Parathyroid adenoma (tissue), 2 donors: ENCODE measurements around the gene CPE.

Experiments used
- H2AFZ ChIP-seq: fragments of 300-600 bp; sonication (generic); one replicate; pipeline ENCODE4 v1.7.0; 2017; ENCODE audit warnings: antibody characterized with exemption, mild to moderate bottlenecking
- H3K27ac ChIP-seq: fragments of 300-600 bp; sonication (generic); one replicate; pipeline ENCODE4 v1.7.0; 2017
- H3K27me3 ChIP-seq: fragments of 300-600 bp; sonication (generic); one replicate; pipeline ENCODE4 v1.7.0; 2017; ENCODE audit warnings: low read length; ENCODE audit not compliant: control insufficient read depth, insufficient read depth
- H3K36me3 ChIP-seq: fragments of 300-600 bp; sonication (generic); one replicate; pipeline ENCODE4 v1.7.0; 2017; ENCODE audit warnings: low read length; ENCODE audit not compliant: control insufficient read depth, insufficient read depth
- H3K4me1 ChIP-seq: fragments of 300-600 bp; sonication (generic); one replicate; pipeline ENCODE4 v1.7.0; 2017; ENCODE audit warnings: control low read depth
- H3K4me2 ChIP-seq: fragments of 300-600 bp; sonication (generic); one replicate; pipeline ENCODE4 v1.7.0; 2017; ENCODE audit warnings: low read length
- H3K4me3 ChIP-seq: fragments of 300-600 bp; sonication (generic); one replicate; pipeline ENCODE4 v1.7.0; 2017; ENCODE audit warnings: low read depth, low read length
- H3K79me2 ChIP-seq: fragments of 300-600 bp; sonication (generic); one replicate; pipeline ENCODE4 v1.7.0; 2017; ENCODE audit warnings: control low read depth
- H3K9ac ChIP-seq: fragments of 300-600 bp; sonication (generic); one replicate; pipeline ENCODE4 v1.7.0; 2017; ENCODE audit warnings: mild to moderate bottlenecking
- H3K9me3 ChIP-seq: fragments of 300-600 bp; sonication (generic); one replicate; pipeline ENCODE4 v1.7.0; 2017; ENCODE audit warnings: low read length; ENCODE audit not compliant: control insufficient read depth
- CTCF ChIP-seq: fragments of 300-600 bp; sonication (generic); IDR thresholded peaks from one replicate; pipeline ENCODE4 v1.7.0; 2017; ENCODE audit warnings: antibody characterized with exemption, mild to moderate bottlenecking
- donor health status: primary hyperparathyroidism.

CPE gene

GRCh38 chr4:165433529-165433928 is 54.7 kb downstream of the CPE start:
- no peak for TF ChIP-seq CTCF
- no peak overlapping the region for H3K4me3 ChIP-seq
- no peak overlapping the region for H2AFZ ChIP-seq
- H3K27me3 ChIP-seq, result no peaks in the 10 kb centered on the region
- H3K27ac ChIP-seq, result no peak overlapping the region
- H3K4me2 ChIP-seq, result no peak overlapping the region
- H3K79me2 ChIP-seq, result no peaks in the 10 kb centered on the region
- no peak overlapping the region for H3K9ac ChIP-seq
- H3K36me3 ChIP-seq, result no peaks in the 10 kb centered on the region
- H3K4me1 ChIP-seq, result no peaks in the 10 kb centered on the region
- no peaks in the 10 kb centered on the region for H3K9me3 ChIP-seq

GRCh38 chr4:165437691-165438090 is 58.9 kb downstream of the CPE start:
- no peaks in the 10 kb centered on the region for H3K36me3 ChIP-seq
- no peak overlapping the region for H3K4me2 ChIP-seq
- H3K4me1 ChIP-seq, result peaks cover 3% of the 10 kb centered on the region
- no peaks in the 10 kb centered on the region for H3K27me3 ChIP-seq
- no peaks in the 10 kb centered on the region for H3K79me2 ChIP-seq
- TF ChIP-seq CTCF, result no peak
- no peak overlapping the region for H3K9ac ChIP-seq
- no peak overlapping the region for H3K27ac ChIP-seq
- no peak overlapping the region for H2AFZ ChIP-seq
- H3K9me3 ChIP-seq, result no peaks in the 10 kb centered on the region
- no peak overlapping the region for H3K4me3 ChIP-seq

GRCh38 chr4:165439344-165439743 is 60.5 kb downstream of the CPE start:
- TF ChIP-seq CTCF, result no peak
- Histone ChIP-seq H3K36me3 (no peaks in the 10 kb centered on the region), H3K4me3 (no peak overlapping the region), H3K79me2 (no peaks in the 10 kb centered on the region), H2AFZ (no peak overlapping the region), H3K27me3 (no peaks in the 10 kb centered on the region), H3K4me1 (peaks cover 3% of the 10 kb centered on the region), H3K27ac (no peak overlapping the region), H3K9me3 (no peaks in the 10 kb centered on the region), H3K9ac (no peak overlapping the region), H3K4me2 (no peak overlapping the region)

- TF ChIP-seq CTCF, result no peak
- Histone ChIP-seq H3K79me2 (no peaks in the 10 kb centered on the region), H3K9me3 (no peaks in the 10 kb centered on the region), H3K9ac (no peak overlapping the region), H3K27ac (no peak overlapping the region), H2AFZ (no peak overlapping the region), H3K4me3 (no peak overlapping the region), H3K4me2 (no peak overlapping the region), H3K36me3 (no peaks in the 10 kb centered on the region), H3K27me3 (no peaks in the 10 kb centered on the region), H3K4me1 (peaks cover 3% of the 10 kb centered on the region)
Observed at GRCh38 chr4:165439981-165440380, 61.2 kb downstream of the CPE start.

GRCh38 chr4:165440415-165441158 is 61.8 kb downstream of the CPE start:
- no peaks in the 10 kb centered on the region for H3K9me3 ChIP-seq
- H3K4me1 ChIP-seq, result peaks cover 3% of the 10 kb centered on the region
- H3K27me3 ChIP-seq, result no peaks in the 10 kb centered on the region
- TF ChIP-seq CTCF, result no peak
- no peak overlapping the region for H3K4me2 ChIP-seq
- no peak overlapping the region for H2AFZ ChIP-seq
- H3K79me2 ChIP-seq, result no peaks in the 10 kb centered on the region
- H3K27ac ChIP-seq, result no peak overlapping the region
- H3K4me3 ChIP-seq, result no peak overlapping the region
- H3K36me3 ChIP-seq, result no peaks in the 10 kb centered on the region
- H3K9ac ChIP-seq, result no peak overlapping the region
